Stimulated activated CD8-positive, alpha-beta memory T cell treated with anti-CD3 and anti-CD28 coated beads, Interleukin-4, amount 100 ng/mL, for 24 hours (primary cell): ENCODE results near the gene PHF12.
"Not testable (repeated sequence)": the region's sequence is repeated elsewhere in the genome, so short reads cannot be mapped to it uniquely, and the experiment has no call there.

Source experiments
- DNase-seq: peaks from one replicate; pipeline ENCODE4 v3.0.0-alpha.2; 2020; ENCODE audit warnings: low read depth

PHF12 gene

GRCh38 chr17:28901866-28902818 is 49.2 kb downstream of the PHF12 start:
- peak; percentile 33 for DNase-seq

GRCh38 chr17:28900986-28901726 is 50.2 kb downstream of the PHF12 start:
- no peak for DNase-seq

GRCh38 chr17:28899212-28899815 is 52.0 kb downstream of the PHF12 start:
- no peak for DNase-seq

GRCh38 chr17:28898527-28898955 is 52.8 kb downstream of the PHF12 start:
- no peak for DNase-seq

- DNase-seq = no peak
Measured at GRCh38 chr17:28897769-28898526, 53.4 kb downstream of the PHF12 start.

GRCh38 chr17:28896884-28897768 is 54.2 kb downstream of the PHF12 start, which contains the start of gene FLOT2:
FLOT2 (minus strand) TSS chr17:28897733; CDS start chr17:28897574, 159 bp downstream.
- DNase-seq = peak; percentile 48

GRCh38 chr17:28896491-28896883 is 54.8 kb downstream of the PHF12 start:
- DNase-seq = no peak

GRCh38 chr17:28895794-28896447 is 55.4 kb downstream of the PHF12 start:
- DNase-seq = no peak

- DNase-seq = not testable (repeated sequence)
Measured at GRCh38 chr17:28893248-28894183, 57.8 kb downstream of the PHF12 start.

- no peak for DNase-seq
Measured at GRCh38 chr17:28892024-28892423, 59.3 kb downstream of the PHF12 start.

- no peak for DNase-seq
Measured at GRCh38 chr17:28891201-28891600, 60.1 kb downstream of the PHF12 start.

GRCh38 chr17:28889996-28890395 is 61.3 kb downstream of the PHF12 start:
- no peak for DNase-seq

GRCh38 chr17:28888832-28889231 is 62.5 kb downstream of the PHF12 start:
- no peak for DNase-seq

GRCh38 chr17:28887871-28888471 is 63.3 kb downstream of the PHF12 start:
- DNase-seq = no peak

- DNase-seq = no peak
Measured at GRCh38 chr17:28885951-28886350, 65.4 kb downstream of the PHF12 start.

- no peak for DNase-seq
Measured at GRCh38 chr17:28885363-28885762, 66.0 kb downstream of the PHF12 start.

GRCh38 chr17:28883967-28884702 is 67.2 kb downstream of the PHF12 start:
- DNase-seq = no peak
